ENCODE measurements around the gene ZNF830.
"Not testable (repeated sequence)": the region's sequence is repeated elsewhere in the genome, so short reads cannot be mapped to it uniquely, and the experiment has no call there.

ZNF830 gene

DNA sequence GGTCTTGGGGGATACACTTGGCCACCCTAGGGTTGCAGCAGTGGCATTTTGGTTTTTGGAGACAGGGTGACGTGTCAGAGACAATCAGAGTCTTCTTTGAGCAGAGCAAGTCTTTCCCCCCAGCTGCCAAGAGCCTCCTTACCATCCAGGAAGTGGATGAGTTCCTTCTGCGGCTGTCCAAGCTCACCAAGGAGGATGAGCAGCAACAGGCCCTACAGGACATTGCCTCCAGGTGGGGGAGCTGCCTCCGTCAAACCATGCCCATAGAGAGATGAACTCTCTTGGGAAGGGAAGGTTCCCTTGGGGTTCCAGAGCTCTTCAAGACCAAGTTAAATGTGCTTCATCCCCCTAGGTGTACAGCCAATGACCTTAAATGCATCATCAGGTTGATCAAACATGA lies 30.3 kb downstream of the ZNF830 start:
- no peak for DNase-seq (ENCODE audit: low spot score)

DNA sequence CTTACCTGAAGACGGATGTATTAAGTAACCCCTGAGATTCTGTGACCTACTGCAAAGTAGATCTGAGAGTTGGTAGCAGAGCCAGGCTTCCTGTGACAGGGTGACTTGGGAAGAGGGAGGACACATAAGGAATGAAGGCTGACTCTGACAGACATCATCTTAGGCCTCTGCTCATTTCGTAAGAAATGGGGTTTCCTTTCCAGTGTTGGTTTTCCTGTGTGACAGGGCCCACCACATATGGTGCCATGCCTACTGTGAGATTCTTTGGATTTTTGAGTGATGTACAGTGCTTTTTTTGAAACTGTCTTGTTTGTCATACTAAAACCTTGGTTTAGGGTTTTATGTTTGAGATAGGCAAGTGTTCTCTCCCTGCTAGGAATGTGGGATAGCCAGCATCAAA lies 31.7 kb downstream of the ZNF830 start:
- no peak for DNase-seq (ENCODE audit: low spot score)

DNA sequence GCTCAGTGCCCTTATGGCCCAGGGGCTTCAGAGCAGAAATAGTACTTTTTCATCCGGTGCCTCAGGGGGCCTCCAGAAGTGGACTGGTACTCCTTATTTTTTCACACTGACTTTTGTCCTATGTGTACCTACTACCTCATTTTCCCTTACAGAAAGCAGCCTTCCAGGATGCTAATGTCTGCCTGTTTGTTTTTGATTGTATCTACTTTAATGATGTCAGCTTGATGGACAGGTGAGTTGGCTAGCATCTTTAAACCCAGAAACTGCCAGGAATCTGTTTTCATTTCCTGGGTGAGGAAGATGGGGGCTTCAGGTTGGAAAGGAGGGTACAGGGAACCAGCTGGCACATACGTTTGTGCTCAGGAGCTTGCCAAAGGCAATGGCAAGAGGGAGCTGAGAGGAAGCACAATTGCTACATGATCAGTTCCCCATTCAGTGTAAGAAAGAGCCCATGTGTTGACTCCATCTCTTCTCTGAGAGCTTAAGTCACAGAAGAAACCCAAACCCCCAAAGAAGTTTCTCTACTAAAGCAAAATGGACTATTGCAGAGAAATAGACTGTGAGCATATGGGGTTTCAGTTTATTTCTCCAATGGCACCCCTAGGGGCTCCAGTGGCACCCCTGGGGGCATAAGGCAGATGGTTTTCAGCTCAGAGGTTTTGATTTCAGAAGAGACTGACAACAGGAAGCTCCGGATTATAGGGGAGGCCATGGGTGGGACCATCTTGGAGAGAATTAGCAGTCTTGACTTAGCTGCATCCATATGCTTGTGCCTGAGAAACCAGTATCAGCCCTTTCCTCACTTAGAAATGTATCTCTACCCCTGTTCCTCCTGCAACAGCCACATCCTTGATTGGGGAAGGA lies 35.3 kb downstream of the ZNF830 start:
- DNase-seq (ENCODE audit: low spot score), result no peak

DNA sequence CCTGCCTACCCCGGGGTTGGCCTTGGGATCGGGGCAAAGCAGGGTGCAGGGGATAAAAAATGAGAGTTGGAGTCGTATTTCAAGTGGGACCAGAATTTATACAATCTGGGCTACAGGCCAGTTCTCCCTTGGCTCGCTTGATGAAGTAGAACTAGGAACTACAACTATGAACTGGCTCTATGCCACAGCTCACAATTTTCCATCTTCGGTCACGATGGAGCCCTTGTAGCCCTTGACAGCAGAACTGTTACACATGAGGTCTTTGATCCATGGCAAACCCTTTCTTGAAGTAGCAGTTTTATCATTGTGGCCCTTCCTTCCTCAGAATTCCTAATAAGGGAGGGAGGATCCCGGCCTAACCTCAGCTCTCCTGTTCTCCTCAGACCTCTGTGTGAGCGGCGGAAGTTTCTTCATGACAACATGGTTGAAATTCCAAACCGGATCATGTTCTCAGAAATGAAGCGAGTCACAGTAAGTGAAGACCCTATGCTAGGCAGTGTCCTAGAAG lies 36.1 kb downstream of the ZNF830 start:
- no peak for DNase-seq (ENCODE audit: low spot score)

DNA sequence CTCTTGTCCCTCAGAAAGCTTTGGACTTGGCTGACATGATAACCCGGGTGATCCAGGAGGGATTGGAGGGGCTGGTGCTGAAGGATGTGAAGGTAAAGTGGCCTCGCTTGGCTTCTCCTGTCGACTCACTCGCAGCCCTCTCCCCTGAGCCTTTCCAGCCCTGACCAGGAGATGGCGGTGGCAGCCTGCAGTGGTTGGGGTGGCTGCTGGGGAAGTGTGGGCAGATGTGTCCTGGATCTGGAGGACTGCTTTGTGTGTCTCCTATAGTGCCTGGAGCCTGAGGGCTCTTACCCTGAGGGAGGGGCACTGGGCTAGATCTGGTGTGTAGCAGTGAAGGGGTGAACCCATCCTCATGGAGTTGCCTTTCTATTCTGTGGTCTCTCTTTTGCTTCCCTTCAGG lies 36.9 kb downstream of the ZNF830 start:
- peak; percentile 78 for DNase-seq (ENCODE audit: low spot score)

DNA sequence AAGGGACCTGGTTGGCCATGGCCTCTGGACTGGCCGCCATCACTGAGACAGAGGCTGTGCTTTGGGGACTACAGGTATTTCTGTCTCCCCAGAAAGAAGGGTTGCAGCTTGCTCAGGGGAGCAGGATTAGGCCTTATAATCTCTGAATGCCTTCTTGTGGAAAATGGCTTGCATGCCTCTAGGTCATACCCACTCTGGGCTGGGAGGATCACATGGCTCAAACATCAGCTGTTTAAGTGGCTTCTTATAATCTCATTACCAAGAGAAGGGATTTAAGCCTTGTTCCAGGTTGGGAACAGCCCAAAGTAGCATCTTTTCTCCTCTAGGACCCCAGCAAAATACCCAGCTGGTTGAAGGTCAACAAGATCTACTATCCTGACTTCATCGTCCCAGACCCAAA lies 38.1 kb downstream of the ZNF830 start:
- DNase-seq (ENCODE audit: low spot score), result no peak

DNA sequence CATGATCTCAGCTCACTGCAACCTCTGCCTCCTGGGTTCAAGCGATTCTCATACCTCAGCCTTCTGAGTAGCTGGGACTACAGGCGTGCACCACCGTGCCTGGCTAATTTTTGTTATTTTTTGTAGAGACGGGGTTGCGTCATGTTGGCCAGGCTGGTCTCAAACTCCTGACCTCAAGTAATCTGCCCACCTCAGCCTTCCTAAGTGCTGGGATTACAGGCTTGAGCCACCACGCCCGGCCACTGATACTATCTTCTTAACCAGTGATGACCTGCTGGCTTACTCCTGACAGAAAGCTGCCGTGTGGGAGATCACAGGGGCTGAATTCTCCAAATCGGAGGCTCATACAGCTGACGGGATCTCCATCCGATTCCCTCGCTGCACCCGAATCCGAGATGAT lies 39.6 kb downstream of the ZNF830 start:
- not testable (repeated sequence) for DNase-seq (ENCODE audit: low spot score)

DNA sequence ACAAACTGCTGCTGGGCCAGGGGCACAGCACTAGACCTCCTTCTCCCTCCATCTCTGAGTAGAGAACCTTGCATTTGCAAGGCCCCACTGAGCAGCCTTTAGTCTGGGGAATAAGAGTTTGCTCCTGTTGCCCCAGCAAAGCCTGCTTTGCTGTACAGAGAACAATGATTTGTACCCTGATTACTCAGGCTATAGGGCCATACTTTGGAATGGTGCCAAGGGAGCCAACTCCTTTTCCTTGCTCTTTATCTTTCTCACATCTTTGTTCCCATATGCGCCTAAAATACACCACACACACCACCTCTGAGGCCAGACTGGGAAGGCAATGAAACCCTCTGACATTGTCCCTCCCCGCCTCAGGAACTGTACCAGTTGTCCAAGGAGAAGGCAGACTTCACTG lies 40.2 kb downstream of the ZNF830 start:
- DNase-seq (ENCODE audit: low spot score), result no peak

DNA sequence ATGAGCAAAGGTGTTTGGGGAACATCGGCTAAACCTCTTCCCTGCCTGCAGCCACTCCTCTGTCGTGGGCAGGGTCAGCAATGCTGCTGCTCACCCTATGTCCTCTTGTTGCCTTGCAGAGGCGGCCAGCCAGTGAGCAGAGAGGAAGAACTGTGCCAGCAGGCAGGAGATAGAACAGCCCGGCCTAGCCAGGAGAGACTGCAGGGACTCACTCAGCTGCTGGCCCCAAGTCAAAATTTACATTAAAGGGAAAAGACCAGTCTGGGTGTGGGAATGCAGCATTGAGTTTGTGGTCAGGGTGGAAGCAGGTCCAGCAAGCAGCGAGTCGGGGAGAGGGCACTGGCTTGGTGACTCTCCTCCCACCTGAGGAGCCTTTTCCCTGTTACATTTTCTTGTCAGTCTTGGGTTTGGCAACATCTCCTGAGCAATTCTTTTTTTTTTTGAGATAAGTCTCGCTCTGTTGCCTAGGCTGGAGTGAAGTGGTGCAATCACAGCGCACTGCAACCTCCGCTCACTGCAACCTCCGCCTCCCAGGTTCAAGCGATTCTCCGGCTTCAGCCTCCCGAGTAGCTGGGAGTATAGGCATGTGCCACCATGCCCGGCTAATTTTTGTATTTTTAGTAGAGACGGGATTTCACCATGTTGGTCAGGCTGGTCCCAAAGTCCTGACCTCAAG lies 41.7 kb downstream of the ZNF830 start:
- DNase-seq (ENCODE audit: low spot score), result no peak

DNA sequence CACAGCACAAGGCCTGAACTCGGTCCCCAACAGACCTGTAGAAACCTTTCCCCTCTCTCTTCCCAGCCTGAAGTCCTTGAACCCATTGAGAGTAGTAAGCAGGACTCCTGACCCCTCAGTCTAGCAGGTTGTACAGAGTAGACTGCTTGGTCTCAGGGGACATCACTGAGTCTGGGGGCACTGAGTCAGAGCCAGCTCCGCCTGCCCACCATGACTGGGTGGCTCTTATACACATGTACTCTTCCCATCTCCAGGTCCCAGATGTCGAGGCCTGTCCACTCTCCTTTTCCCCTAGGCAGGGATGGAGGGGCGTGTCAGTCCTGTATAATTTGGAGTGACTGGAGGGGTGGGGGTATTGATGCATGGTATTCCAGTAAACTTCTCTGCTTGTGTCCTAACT lies 42.4 kb downstream of the ZNF830 start:
- no peak for DNase-seq (ENCODE audit: low spot score)

DNA sequence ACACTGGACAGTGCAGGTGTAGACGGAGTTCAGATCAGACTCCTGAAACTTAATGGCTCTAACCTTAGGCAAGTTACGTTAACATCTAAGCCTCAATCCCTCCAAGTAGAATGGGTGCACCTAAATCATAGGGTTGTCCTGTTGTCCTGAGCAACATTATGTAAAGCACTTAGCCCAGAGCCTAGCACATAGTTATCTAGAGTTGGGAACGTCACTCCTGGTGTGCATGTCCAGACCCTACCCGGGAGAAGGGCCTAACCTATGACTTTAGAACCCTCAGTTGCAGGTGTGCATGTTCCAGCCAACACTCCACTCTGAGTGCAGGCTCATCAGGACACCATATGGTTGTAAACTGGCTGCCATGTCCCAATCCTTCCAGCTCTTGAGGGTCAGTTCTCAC lies 45.0 kb downstream of the ZNF830 start:
- DNase-seq (ENCODE audit: low spot score), result no peak

DNA sequence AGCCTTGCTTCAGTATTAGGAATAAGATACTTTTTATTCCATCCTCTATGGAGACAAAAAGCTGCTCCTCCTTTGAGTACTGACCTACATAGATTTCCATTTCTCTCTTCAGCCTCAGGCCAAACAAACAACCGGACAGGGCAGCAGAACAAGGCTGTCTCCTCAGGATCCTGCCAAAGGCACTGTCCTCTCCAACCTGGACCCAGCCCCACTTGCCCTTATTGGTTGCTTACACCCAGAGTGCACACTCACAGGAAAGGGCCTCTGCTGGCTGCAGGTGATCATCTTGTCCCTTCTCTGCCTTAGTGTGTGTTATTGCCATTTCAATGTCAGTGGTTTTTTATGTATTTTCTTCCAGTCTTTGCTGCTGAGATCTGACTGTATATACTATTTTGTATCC lies 45.6 kb downstream of the ZNF830 start:
- no peak for DNase-seq (ENCODE audit: low spot score)

DNA sequence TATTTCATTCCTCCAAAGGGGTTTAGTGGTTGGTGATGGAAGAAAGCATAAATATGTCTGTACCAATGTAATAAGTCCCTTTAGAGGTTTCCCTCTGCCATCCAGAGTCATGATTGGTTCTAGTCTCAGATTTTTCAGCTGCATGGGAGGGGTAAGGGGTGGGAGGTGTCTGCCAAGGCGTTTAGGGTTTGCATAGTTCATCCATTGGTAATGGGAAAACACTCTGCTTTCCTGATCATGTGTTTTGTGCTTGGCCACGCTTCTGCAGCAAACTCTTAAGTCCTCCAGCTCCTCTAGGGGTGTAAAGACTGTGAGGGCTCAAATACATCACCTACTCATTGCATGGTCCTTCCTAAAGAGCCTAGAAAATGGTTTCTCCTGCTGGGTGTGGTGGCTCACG lies 48.8 kb downstream of the ZNF830 start:
- no peak for DNase-seq (ENCODE audit: low spot score)

DNA sequence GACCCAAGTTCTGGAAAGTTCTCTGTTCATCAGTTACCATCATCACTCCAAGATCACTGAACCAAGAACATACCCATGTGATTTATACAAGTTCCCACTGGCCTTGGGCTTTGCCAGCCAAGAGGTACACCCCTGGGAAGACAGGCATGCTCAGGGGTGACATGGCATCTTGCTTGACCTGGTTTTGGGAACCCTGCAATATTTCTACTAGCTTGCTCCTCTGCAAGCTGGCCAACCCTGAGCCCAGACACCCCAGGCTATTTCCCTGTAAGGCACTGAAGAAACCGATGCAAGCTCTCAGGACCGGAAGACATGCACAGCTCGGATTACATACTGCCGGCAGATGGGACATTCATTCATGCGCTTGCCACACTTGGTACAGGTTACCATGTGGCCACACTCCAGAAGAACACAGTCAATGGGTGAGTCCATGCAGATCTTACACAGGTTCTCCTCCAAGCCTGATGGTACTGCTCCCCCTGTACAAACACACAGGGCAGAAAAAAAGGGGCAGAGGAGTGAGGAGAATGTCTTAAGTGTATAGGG lies 50.4 kb downstream of the ZNF830 start:
- no peak for DNase-seq (ENCODE audit: low spot score)
